GM12873 (cell line): Measurements from ENCODE around the gene FGFR3.
A peak's percentile ranks its signal among the peaks of the same experiment; 100 is the strongest.

Experiments
- CTCF ChIP-seq: IDR thresholded peaks from 2 replicates; pipeline ENCODE4 v1.5.1; 2012; ENCODE audit warnings: low read depth, mild to moderate bottlenecking, moderate library complexity, low read length, control low read depth; ENCODE audit not compliant: insufficient read depth; ENCODE audit errors: missing control alignments

FGFR3 gene

DNA sequence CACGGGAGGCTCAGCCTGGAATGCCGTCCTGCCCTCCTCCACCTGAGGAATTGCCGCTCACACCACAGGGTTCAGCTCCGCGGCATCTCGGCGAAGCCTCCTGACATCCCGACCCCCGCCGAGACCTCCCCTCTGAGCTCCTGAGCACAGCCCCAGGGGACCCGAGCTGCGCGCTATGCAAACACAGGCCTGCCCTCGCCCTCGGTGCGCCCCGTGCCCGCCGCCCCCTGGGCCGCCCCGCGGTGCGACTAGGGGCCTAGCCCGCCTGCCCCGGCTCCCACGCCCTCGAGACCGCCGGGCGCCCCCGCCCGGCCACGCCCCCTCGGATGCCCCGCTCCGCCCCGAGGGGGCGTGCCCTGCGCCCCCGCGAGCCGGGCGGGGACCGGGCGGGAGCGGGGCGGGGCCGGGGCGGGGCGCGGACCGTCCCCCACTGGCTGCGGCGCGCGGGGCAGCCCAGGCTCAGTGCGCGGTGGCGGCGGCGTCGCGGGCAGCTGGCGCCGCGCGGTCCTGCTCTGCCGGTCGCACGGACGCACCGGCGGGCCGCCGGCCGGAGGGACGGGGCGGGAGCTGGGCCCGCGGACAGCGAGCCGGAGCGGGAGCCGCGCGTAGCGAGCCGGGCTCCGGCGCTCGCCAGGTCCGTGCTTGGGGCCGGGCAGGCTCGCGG, at the start of gene FGFR3:
Gene FGFR3 (plus strand): TSS at position 462 of the 664 bp plus-strand sequence. CDS start 642 bp downstream, outside the sequence.
- TF ChIP-seq CTCF, result no peak

DNA sequence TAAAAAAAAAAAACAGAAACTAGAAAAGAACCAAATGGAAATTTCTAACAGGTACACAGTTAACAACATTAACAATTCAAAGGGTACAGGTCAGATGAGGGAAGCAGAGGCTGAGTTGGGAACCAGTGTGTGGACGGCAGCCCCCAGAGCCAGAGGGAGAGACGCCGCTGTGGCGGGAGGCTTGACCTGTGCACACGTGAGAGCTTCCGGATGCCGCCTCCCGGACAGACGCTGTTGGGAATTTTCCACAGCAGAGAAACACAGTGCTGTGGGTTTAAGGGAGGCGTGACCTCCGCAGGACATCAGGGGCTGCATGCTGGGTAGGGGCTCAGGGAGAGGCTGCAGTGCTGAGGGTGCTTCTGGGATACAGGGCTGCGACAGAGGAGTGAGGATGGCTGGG, 49.5 kb upstream of the FGFR3 start:
- TF ChIP-seq CTCF, result no peak

GRCh38 chr4:1743975-1744374, 49.1 kb upstream of the FGFR3 start:
- TF ChIP-seq CTCF, result no peak

GRCh38 chr4:1744552-1744951, 48.5 kb upstream of the FGFR3 start:
- no peak for TF ChIP-seq CTCF

- no peak for TF ChIP-seq CTCF
Observed at GRCh38 chr4:1745165-1745564, 47.9 kb upstream of the FGFR3 start.

GRCh38 chr4:1745697-1746096, 47.4 kb upstream of the FGFR3 start:
- TF ChIP-seq CTCF, result no peak

GRCh38 chr4:1746265-1746691, 46.8 kb upstream of the FGFR3 start:
- TF ChIP-seq CTCF, result peak; percentile 84
